Upper lobe of left lung (tissue), 4 donors: ENCODE results near the gene DPPA5.

Source experiments
- POLR2A ChIP-seq, 4 donors: fragments of 450-650 bp; IDR thresholded peaks; one replicate each; pipeline ENCODE4 v1.5.1; 2016 to 2017; ENCODE audit warnings: antibody characterized with exemption in 4 of 4, mild to moderate bottlenecking in 2 of 4
- POLR2AphosphoS5 ChIP-seq, 2 donors: sonication (generic); formaldehyde crosslinking; IDR thresholded peaks; one replicate each; pipeline ENCODE4 v1.5.1; 2017; ENCODE audit warnings: antibody characterized with exemption in 2 of 2
- TF ChIP-seq, protein P1 (sequence below), 6 experiments: fragments of 450-650 bp in 4 of 6; fragments of 200-600 bp in 2 of 6; sonication (generic) in 2 of 6; IDR thresholded peaks; one replicate each; pipeline ENCODE4 v1.5.1; 2016 to 2019; ENCODE audit warnings: antibody characterized with exemption in 6 of 6

DNA sequence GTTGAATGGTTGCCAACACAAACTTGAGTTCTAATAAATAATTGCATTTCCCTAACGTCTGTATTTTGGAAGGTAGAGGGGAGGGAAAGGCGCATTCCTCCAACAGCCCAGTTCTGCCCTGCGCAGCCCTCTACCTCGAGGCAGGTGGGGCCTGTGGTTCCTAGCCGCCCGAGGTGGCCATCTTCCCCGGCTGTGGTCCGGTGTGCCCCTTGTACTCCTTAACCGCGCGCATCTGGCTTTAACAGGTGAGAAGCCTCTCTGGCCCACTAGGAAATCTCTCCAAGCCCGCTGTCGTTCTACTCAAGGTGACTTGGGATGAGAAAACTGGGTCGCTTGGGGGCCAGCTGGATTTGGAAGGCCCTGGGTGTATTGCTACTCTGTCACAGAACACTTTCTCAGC lies 10.0 kb upstream of the DPPA5 start:
- TF ChIP-seq POLR2A (IDR thresholded peaks at IDR 0.05), result no peak
- TF ChIP-seq, protein P1, sequence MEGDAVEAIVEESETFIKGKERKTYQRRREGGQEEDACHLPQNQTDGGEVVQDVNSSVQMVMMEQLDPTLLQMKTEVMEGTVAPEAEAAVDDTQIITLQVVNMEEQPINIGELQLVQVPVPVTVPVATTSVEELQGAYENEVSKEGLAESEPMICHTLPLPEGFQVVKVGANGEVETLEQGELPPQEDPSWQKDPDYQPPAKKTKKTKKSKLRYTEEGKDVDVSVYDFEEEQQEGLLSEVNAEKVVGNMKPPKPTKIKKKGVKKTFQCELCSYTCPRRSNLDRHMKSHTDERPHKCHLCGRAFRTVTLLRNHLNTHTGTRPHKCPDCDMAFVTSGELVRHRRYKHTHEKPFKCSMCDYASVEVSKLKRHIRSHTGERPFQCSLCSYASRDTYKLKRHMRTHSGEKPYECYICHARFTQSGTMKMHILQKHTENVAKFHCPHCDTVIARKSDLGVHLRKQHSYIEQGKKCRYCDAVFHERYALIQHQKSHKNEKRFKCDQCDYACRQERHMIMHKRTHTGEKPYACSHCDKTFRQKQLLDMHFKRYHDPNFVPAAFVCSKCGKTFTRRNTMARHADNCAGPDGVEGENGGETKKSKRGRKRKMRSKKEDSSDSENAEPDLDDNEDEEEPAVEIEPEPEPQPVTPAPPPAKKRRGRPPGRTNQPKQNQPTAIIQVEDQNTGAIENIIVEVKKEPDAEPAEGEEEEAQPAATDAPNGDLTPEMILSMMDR (IDR thresholded peaks at IDR 0.05), result no peak
- TF ChIP-seq POLR2AphosphoS5 (IDR thresholded peaks at IDR 0.05), result no peak
